ENCODE data around the gene ASCL5.

- TF ChIP-seq, protein P1, sequence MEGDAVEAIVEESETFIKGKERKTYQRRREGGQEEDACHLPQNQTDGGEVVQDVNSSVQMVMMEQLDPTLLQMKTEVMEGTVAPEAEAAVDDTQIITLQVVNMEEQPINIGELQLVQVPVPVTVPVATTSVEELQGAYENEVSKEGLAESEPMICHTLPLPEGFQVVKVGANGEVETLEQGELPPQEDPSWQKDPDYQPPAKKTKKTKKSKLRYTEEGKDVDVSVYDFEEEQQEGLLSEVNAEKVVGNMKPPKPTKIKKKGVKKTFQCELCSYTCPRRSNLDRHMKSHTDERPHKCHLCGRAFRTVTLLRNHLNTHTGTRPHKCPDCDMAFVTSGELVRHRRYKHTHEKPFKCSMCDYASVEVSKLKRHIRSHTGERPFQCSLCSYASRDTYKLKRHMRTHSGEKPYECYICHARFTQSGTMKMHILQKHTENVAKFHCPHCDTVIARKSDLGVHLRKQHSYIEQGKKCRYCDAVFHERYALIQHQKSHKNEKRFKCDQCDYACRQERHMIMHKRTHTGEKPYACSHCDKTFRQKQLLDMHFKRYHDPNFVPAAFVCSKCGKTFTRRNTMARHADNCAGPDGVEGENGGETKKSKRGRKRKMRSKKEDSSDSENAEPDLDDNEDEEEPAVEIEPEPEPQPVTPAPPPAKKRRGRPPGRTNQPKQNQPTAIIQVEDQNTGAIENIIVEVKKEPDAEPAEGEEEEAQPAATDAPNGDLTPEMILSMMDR (conservative IDR thresholded peaks at IDR 0.05 in 1 of 2, IDR thresholded peaks at IDR 0.05 in 1 of 2; ENCODE audit: low read depth in 1 of 2, low read length in 2 of 2) = no peak
- no peak for TF ChIP-seq EZH2 (IDR thresholded peaks at IDR 0.05; ENCODE audit: low read length, missing control alignments)
Observed at GRCh38 chr1:201128962-201129361, 2.0 kb upstream of the ASCL5 start.

Measured in fibroblast of lung (primary cell).